NB4 (cell line): Measurements from ENCODE around the gene IRF3.

Source experiments
- DNase-seq: peaks from one replicate; pipeline ENCODE4 v3.0.0; 2010; ENCODE audit warnings: low read depth
- H3K4me3 ChIP-seq: one replicate; pipeline ENCODE4 v1.5.1; 2011; ENCODE audit warnings: mild to moderate bottlenecking, low read depth, low read length, moderate library complexity
- CTCF ChIP-seq: IDR thresholded peaks from one replicate; pipeline ENCODE4 v1.5.1; 2012; ENCODE audit warnings: low read depth, low read length
- MAX ChIP-seq: IDR thresholded peaks from 2 replicates; pipeline ENCODE4 v1.6.1; 2011; ENCODE audit warnings: low read depth, low read length
- MYC ChIP-seq: IDR thresholded peaks from 2 replicates; pipeline ENCODE4 v1.6.1; 2011; ENCODE audit warnings: low read depth, low read length
- POLR2A ChIP-seq: IDR thresholded peaks from 2 replicates; pipeline ENCODE4 v1.6.1; 2011; ENCODE audit warnings: mild to moderate bottlenecking; ENCODE audit not compliant: insufficient read length; ENCODE audit errors: extremely low read depth

IRF3 gene

GRCh38 chr19:49663224-49663623 is 2.4 kb downstream of the IRF3 start:
- no peak for DNase-seq
- H3K4me3 ChIP-seq = no peak overlapping the region
- no peak for TF ChIP-seq CTCF
- TF ChIP-seq MYC = no peak
- no peak for TF ChIP-seq MAX
- TF ChIP-seq POLR2A = no peak

- TF ChIP-seq CTCF = no peak
- TF ChIP-seq POLR2A = no peak
- no peak for TF ChIP-seq MYC
- TF ChIP-seq MAX = no peak
Observed at GRCh38 chr19:49662011-49662410, 3.6 kb downstream of the IRF3 start.

GRCh38 chr19:49660338-49660961 is 5.2 kb downstream of the IRF3 start:
- TF ChIP-seq CTCF = no peak
- TF ChIP-seq MAX = no peak
- no peak for TF ChIP-seq POLR2A
- TF ChIP-seq MYC = no peak
- no peak for DNase-seq
- H3K4me3 ChIP-seq = no peak overlapping the region

More at GRCh38 chr19:49662011-49662410, 3.6 kb downstream of the IRF3 start:
- H3K4me3 ChIP-seq = no peak overlapping the region
- DNase-seq = no peak

GRCh38 chr19:49658566-49659442 is 6.9 kb downstream of the IRF3 start:
- TF ChIP-seq MYC (no peak), CTCF (no peak), POLR2A (no peak), MAX (no peak)
- DNase-seq = no peak

GRCh38 chr19:49658139-49658517 is 7.5 kb downstream of the IRF3 start:
- no peak overlapping the region for H3K4me3 ChIP-seq
- DNase-seq = no peak
- no peak for TF ChIP-seq POLR2A
- TF ChIP-seq MYC = no peak
- no peak for TF ChIP-seq CTCF
- TF ChIP-seq MAX = no peak

More at GRCh38 chr19:49658566-49659442, 6.9 kb downstream of the IRF3 start:
- no peak overlapping the region for H3K4me3 ChIP-seq
